ENCODE data around the gene MLPH. TPM values are rescaled to one million over a fixed set of nuclear protein-coding genes. Genes with fewer than 3 reads are reported as not detected.
A peak's percentile ranks its signal among the peaks of the same experiment; 100 is the strongest.

The MLPH gene
- total RNA-seq, 1 donor from 2014 or later, result not detected

DNA sequence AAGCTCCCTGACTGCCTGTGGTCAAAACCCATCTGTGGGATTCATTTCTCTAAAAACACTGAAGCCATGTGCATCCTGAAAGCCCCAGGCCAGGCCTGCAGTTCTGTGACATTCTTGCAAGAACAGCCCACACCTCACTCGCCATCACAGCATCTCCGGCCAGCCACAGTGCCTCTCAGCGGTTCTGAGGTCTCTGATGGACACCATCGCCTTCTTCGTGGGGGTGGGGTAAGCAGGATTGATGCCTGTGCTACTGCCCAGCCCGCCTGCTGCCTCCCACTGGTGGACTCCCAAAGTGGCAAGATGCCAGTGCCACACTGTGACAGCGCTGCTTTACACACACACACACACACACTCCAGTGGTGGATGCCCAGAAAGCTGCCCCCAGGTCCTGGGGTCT, 74.2 kb downstream of the MLPH start:
- Mint-ChIP-seq H3K27me3 (ENCODE audit: low read depth) (peaks cover 11% of the 10 kb centered on the region), H3K27ac (ENCODE audit: unreplicated experiment) (no peak overlapping the region), H3K4me3 (no peak overlapping the region), H3K36me3 (ENCODE audit: low read depth) (no peaks in the 10 kb centered on the region), H3K9me3 (peaks cover under 1% of the 10 kb centered on the region), H3K4me1 (no peaks in the 10 kb centered on the region)
- no peak for DNase-seq (ENCODE audit: low read depth, low spot score)
- no peak for TF ChIP-seq CTCF (conservative IDR thresholded peaks at IDR 0.05)

GRCh38 chr2:237563816-237564215, 76.8 kb downstream of the MLPH start:
- no peak for TF ChIP-seq CTCF (conservative IDR thresholded peaks at IDR 0.05)
- Mint-ChIP-seq H3K4me1 (no peaks in the 10 kb centered on the region), H3K36me3 (ENCODE audit: low read depth) (no peaks in the 10 kb centered on the region), H3K27ac (ENCODE audit: unreplicated experiment) (no peak overlapping the region), H3K4me3 (no peak overlapping the region), H3K27me3 (ENCODE audit: low read depth) (peaks cover 5% of the 10 kb centered on the region), H3K9me3 (peaks cover under 1% of the 10 kb centered on the region)
- DNase-seq (ENCODE audit: low read depth, low spot score), result peak; percentile 29

DNA sequence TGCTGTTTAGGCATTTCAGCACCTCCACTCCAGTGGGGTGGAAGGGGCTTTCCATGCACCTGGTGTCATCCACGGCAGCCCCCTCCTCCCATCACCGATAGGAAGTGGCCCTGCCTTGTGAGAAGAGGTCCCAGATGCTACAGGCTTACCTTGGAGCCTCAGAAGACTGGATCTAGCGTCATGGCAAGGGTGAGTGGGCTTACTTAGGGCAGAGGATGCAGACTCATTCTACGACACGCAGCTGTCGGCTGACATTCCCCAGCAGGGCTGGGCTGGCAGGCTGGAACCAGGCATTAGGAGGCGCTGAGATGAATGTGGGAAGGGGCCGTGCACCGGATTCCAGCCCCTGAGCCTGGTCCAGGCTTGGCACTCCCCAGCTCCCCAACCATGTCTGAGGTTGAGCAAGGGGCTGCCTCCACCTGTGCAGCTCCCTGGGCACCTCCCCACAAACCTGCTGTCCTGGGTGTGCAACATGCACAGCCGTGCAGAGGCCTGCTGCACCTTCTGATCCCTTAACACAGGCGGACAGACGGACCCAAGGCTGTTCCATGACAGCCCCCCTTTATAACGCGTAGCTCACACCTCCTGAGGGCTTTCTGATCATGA, 77.6 kb downstream of the MLPH start:
- H3K27ac Mint-ChIP-seq (ENCODE audit: unreplicated experiment), result no peak overlapping the region
- no peaks in the 10 kb centered on the region for H3K4me1 Mint-ChIP-seq
- H3K9me3 Mint-ChIP-seq, result peaks cover 4% of the 10 kb centered on the region
- peaks cover 3% of the 10 kb centered on the region for H3K27me3 Mint-ChIP-seq (ENCODE audit: low read depth)
- H3K36me3 Mint-ChIP-seq (ENCODE audit: low read depth), result no peaks in the 10 kb centered on the region
- H3K4me3 Mint-ChIP-seq, result no peak overlapping the region
- no peak for TF ChIP-seq CTCF (conservative IDR thresholded peaks at IDR 0.05)
- DNase-seq (ENCODE audit: low read depth, low spot score), result no peak

GRCh38 chr2:237565974-237566373, 78.9 kb downstream of the MLPH start:
- Mint-ChIP-seq H3K4me1 (no peaks in the 10 kb centered on the region), H3K27ac (ENCODE audit: unreplicated experiment) (no peak overlapping the region), H3K4me3 (no peak overlapping the region), H3K9me3 (peaks cover 4% of the 10 kb centered on the region), H3K36me3 (ENCODE audit: low read depth) (no peaks in the 10 kb centered on the region), H3K27me3 (ENCODE audit: low read depth) (peaks cover 3% of the 10 kb centered on the region)
- TF ChIP-seq CTCF (conservative IDR thresholded peaks at IDR 0.05), result no peak
- DNase-seq (ENCODE audit: low read depth, low spot score), result no peak

DNA sequence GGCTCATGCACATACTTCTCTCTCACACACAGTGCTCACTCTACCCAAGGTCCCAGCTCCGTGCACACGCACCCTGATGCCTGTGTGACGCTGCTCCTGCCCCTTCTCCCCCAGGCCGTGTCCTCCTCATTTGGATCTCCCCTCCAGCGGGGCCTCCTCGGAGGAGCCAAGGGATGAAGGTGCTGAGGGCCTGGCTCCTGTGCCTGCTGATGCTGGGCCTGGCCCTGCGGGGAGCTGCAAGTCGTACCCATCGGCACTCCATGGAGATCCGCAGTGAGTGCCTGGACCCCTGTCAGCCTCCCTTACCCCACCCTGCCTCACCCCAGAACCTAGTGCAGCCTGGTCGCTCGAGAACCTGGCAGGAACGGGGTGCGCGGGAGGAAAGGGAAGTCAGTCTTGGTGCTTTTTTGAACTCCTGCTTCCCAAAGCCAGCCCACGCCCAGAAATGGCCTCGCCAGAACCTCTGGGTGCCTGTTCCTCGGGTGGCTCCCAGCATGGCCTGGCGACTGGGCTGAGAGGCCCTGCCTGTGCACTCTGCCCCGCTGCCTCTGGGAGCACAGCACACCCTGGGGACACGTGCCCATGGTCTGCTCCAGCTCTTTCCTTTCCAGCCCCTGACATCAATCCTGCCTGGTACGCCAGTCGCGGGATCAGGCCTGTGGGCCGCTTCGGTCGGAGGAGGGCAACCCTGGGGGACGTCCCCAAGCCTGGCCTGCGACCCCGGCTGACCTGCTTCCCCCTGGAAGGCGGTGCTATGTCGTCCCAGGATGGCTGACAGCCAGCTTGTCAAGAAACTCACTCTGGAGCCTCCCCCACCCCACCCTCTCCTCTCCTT, 79.6 kb downstream of the MLPH start, which contains the start of gene PRLH:
Gene PRLH (plus strand): TSS at position 174 of the 835 bp plus-strand sequence. CDS start 0 bp downstream, at position 174.
- TF ChIP-seq CTCF (conservative IDR thresholded peaks at IDR 0.05), result no peak
- Mint-ChIP-seq H3K9me3 (peaks cover 4% of the 10 kb centered on the region), H3K27me3 (ENCODE audit: low read depth) (peaks cover 3% of the 10 kb centered on the region), H3K4me3 (no peak within 1 kb of the TSS), H3K36me3 (ENCODE audit: low read depth) (no peaks in the 10 kb centered on the region), H3K27ac (ENCODE audit: unreplicated experiment) (no peak within 1 kb of the TSS), H3K4me1 (peaks cover under 1% of the 10 kb centered on the region)
- DNase-seq (ENCODE audit: low read depth, low spot score), result no peak
